Esophagus muscularis mucosa (tissue), 4 donors: ENCODE results near the gene PYROXD2.

ENCODE experiments used
- EP300 ChIP-seq: sonication (generic); formaldehyde crosslinking; IDR thresholded peaks from one replicate; pipeline ENCODE4 v1.6.1; 2017; ENCODE audit warnings: antibody characterized with exemption
- POLR2AphosphoS5 ChIP-seq, 2 donors: sonication (generic); formaldehyde crosslinking; IDR thresholded peaks; one replicate each; pipeline ENCODE4 v1.6.1; 2017; ENCODE audit warnings: antibody characterized with exemption in 2 of 2
- TF ChIP-seq, protein P1 (sequence below), 3 experiments: fragments of 200-600 bp in 2 of 3; fragments of 450-650 bp in 1 of 3; sonication (generic) in 2 of 3; IDR thresholded peaks; one replicate each; pipeline ENCODE4 v1.5.1; 2017 to 2019; ENCODE audit warnings: antibody characterized with exemption in 3 of 3, mild to moderate bottlenecking in 2 of 3, moderate library complexity in 1 of 3

DNA sequence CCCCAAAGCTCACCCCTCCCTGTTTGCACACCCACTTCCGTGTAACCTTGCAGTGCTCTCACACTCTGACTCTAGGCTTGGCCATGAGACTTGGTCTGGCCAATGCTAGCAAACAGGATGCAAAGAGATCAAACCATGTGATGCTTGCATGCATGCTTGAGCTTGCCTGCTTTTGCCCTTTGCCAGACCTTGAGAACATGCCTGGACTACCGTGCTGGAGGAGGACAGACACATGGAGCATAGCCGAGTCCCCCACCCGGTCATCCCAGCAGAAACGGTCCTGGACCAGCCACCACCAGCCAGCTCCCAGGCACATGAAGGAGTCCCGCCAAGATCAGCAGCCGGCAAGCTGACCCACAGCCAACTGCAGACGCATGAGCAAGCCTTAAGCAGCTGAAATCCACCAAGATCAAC is 23.4 kb downstream of the PYROXD2 start:
- TF ChIP-seq POLR2AphosphoS5 (IDR thresholded peaks at IDR 0.05): no peak
- TF ChIP-seq, protein P1, sequence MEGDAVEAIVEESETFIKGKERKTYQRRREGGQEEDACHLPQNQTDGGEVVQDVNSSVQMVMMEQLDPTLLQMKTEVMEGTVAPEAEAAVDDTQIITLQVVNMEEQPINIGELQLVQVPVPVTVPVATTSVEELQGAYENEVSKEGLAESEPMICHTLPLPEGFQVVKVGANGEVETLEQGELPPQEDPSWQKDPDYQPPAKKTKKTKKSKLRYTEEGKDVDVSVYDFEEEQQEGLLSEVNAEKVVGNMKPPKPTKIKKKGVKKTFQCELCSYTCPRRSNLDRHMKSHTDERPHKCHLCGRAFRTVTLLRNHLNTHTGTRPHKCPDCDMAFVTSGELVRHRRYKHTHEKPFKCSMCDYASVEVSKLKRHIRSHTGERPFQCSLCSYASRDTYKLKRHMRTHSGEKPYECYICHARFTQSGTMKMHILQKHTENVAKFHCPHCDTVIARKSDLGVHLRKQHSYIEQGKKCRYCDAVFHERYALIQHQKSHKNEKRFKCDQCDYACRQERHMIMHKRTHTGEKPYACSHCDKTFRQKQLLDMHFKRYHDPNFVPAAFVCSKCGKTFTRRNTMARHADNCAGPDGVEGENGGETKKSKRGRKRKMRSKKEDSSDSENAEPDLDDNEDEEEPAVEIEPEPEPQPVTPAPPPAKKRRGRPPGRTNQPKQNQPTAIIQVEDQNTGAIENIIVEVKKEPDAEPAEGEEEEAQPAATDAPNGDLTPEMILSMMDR (IDR thresholded peaks at IDR 0.05): no peak
- no peak for TF ChIP-seq EP300
